SU-DHL-6 (cell line): ENCODE results near the gene CCDC85C.

Experiments used
- H2AFZ ChIP-seq: fragments of 200-600 bp; sonication (generic); 2 replicates; pipeline ENCODE4 v1.6.1; 2014; ENCODE audit warnings: low read depth, mild to moderate bottlenecking, moderate library complexity, mixed read lengths, antibody characterized with exemption, low read length; ENCODE audit not compliant: severe bottlenecking
- H3F3A ChIP-seq: fragments of 200-600 bp; shearing (Covaris generic); 2 replicates; pipeline ENCODE4 v1.6.0; 2016; ENCODE audit warnings: antibody characterized with exemption, mild to moderate bottlenecking; ENCODE audit not compliant: insufficient read depth
- H3K27ac ChIP-seq: fragments of 200-600 bp; sonication (generic); 2 replicates; pipeline ENCODE4 v1.5.1; 2016; ENCODE audit warnings: low read depth, mild to moderate bottlenecking, low read length, moderate library complexity, mixed read lengths
- H3K27me3 ChIP-seq: fragments of 200-600 bp; sonication (generic), shearing (Covaris generic); 2 replicates; pipeline ENCODE4 v1.6.0; 2014; ENCODE audit warnings: mild to moderate bottlenecking, low read length
- H3K36me3 ChIP-seq: fragments of 200-600 bp; sonication (generic); 2 replicates; pipeline ENCODE4 v1.6.1; 2014; ENCODE audit warnings: mild to moderate bottlenecking, low read length, mixed read lengths
- H3K4me2 ChIP-seq: fragments of 300-600, 200-600 bp; shearing (Covaris generic), sonication (generic); 2 replicates; pipeline ENCODE4 v1.6.0; 2014; ENCODE audit warnings: low read length, low read depth, mild to moderate bottlenecking; ENCODE audit not compliant: poor library complexity, severe bottlenecking
- H3K4me3 ChIP-seq: fragments of 200-600 bp; sonication (generic); 2 replicates; pipeline ENCODE4 v1.5.1; 2014; ENCODE audit warnings: antibody characterized with exemption, low read length, mild to moderate bottlenecking, mixed read lengths; ENCODE audit not compliant: insufficient read depth, poor library complexity, severe bottlenecking
- H3K79me2 ChIP-seq: fragments of 200-600 bp; sonication (generic); 2 replicates; pipeline ENCODE4 v1.6.1; 2014; ENCODE audit warnings: mild to moderate bottlenecking, low read length, moderate library complexity; ENCODE audit not compliant: insufficient read depth
- H3K9ac ChIP-seq: fragments of 200-600 bp; sonication (generic); 2 replicates; pipeline ENCODE4 v1.7.0; 2014; ENCODE audit warnings: mild to moderate bottlenecking, low read length
- H3K9me2 ChIP-seq: fragments of 200-600 bp; sonication (generic); replicated peaks from 2 replicates; pipeline ENCODE4 v1.6.1; 2014; ENCODE audit warnings: low read length; ENCODE audit not compliant: insufficient read depth
- H3K9me3 ChIP-seq: fragments of 200-600 bp; sonication (generic); 2 replicates; pipeline ENCODE4 v1.6.1; 2014; ENCODE audit warnings: low read length, mixed read lengths; ENCODE audit not compliant: insufficient read depth
- H4K20me1 ChIP-seq: fragments of 200-600 bp; sonication (generic); 2 replicates; pipeline ENCODE4 v1.6.1; 2014; ENCODE audit warnings: low read depth, mild to moderate bottlenecking, antibody characterized with exemption, low read length, moderate library complexity, mixed read lengths
- EZH2phosphoT487 ChIP-seq: fragments of 200-600 bp; sonication (generic), shearing (Covaris generic); conservative IDR thresholded peaks from 2 replicates; pipeline ENCODE4 v1.6.1; 2018; ENCODE audit warnings: mild to moderate bottlenecking, antibody characterized with exemption, low read length, moderate library complexity, mixed read lengths
- TF ChIP-seq, protein P1 (sequence below): fragments of 200-600 bp; sonication (generic); IDR thresholded peaks from one replicate; pipeline ENCODE4 v1.5.1; 2017; ENCODE audit warnings: antibody characterized with exemption, mild to moderate bottlenecking, low read length, moderate library complexity; ENCODE audit not compliant: insufficient read depth, poor library complexity, severe bottlenecking

The CCDC85C gene

DNA sequence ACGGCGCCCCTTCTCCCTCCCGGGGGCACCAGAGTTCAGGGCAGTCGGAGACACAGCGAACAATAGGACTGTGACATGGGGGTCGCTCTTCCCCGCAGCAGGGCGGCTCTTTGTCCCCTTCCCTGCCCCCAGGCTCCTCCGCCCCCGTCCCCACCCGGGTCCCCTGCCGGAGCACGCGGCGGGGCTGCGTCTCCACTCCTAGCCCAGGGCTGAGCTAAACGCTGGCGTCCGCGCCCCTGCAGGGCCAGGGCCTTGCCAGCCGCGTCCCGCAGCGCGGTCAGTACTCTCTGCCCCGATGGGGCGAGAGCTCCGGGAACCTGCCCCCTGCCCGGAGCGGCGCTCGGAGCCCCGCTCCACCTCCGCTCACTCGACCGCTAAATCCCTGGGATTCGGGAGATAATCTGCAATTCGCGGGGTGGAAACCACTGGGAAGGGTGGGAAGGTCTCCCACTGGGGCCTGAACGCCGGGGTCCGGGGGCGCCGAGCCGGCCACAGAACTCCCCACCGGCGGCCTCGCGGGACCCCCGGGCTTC lies 825 bp upstream of the CCDC85C start:
- H3K4me3 ChIP-seq: peak overlapping the region; percentile 59
- H3K27me3 ChIP-seq: no peaks in the 10 kb centered on the region
- H3K9ac ChIP-seq: peak overlapping the region; percentile 59
- H3F3A ChIP-seq: no peaks in the 10 kb centered on the region
- no peaks in the 10 kb centered on the region for H3K9me3 ChIP-seq
- peak overlapping the region; percentile 70 for H3K4me2 ChIP-seq
- no peak overlapping the region for H3K27ac ChIP-seq
- H3K36me3 ChIP-seq: no peaks in the 10 kb centered on the region
- TF ChIP-seq EZH2phosphoT487: no peak
- TF ChIP-seq, protein P1, sequence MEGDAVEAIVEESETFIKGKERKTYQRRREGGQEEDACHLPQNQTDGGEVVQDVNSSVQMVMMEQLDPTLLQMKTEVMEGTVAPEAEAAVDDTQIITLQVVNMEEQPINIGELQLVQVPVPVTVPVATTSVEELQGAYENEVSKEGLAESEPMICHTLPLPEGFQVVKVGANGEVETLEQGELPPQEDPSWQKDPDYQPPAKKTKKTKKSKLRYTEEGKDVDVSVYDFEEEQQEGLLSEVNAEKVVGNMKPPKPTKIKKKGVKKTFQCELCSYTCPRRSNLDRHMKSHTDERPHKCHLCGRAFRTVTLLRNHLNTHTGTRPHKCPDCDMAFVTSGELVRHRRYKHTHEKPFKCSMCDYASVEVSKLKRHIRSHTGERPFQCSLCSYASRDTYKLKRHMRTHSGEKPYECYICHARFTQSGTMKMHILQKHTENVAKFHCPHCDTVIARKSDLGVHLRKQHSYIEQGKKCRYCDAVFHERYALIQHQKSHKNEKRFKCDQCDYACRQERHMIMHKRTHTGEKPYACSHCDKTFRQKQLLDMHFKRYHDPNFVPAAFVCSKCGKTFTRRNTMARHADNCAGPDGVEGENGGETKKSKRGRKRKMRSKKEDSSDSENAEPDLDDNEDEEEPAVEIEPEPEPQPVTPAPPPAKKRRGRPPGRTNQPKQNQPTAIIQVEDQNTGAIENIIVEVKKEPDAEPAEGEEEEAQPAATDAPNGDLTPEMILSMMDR: no peak
- no peaks in the 10 kb centered on the region for H3K9me2 ChIP-seq
- no peaks in the 10 kb centered on the region for H4K20me1 ChIP-seq
- H3K79me2 ChIP-seq: no peaks in the 10 kb centered on the region
- H2AFZ ChIP-seq: peak overlapping the region; percentile 86

- Histone ChIP-seq H3K9ac (peak overlapping the region; percentile 59), H3F3A (no peaks in the 10 kb centered on the region), H3K79me2 (no peaks in the 10 kb centered on the region), H3K27ac (no peak overlapping the region), H3K36me3 (no peaks in the 10 kb centered on the region), H3K9me3 (no peaks in the 10 kb centered on the region), H3K9me2 (no peaks in the 10 kb centered on the region), H3K27me3 (no peaks in the 10 kb centered on the region), H4K20me1 (no peaks in the 10 kb centered on the region), H2AFZ (peak overlapping the region; percentile 86), H3K4me2 (peak overlapping the region; percentile 70), H3K4me3 (peak overlapping the region; percentile 59)
- no peak for TF ChIP-seq EZH2phosphoT487
- TF ChIP-seq, protein P1: no peak
Observed at GRCh38 chr14:99604278-99604765, 315 bp upstream of the CCDC85C start.

DNA sequence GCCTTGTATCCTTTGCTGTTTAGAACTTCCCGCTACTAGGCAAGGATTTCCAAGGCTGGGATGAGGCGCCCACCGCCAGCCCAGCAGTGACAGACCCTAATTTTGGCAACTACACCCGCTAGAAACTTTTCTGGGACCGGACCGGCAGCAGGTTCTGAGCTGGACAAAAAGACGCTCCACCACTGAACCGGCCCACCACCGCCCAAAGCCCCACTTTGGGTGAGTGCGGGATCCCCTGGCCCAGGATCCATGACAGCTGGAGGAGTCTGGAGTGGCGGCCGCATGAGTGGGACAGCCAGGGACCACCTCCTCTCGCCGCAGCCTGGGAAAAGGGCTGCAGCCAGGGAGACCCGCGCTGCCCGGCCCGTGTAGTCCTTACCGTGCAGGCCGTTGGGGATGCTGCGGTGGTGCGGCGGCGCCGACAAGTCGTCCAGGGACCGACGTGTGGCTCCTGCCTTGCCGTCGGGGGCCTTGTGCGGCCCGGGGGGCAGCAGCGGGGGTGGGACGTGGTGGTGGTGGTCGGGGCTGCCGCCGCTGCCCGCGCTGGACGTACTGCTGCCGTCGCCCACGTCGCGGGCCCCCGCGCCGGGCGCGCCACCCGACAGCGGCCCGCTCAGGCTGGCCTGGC lies 1.1 kb downstream of the CCDC85C start:
- H3K9me2 ChIP-seq: no peaks in the 10 kb centered on the region
- no peak overlapping the region for H3K4me3 ChIP-seq
- no peaks in the 10 kb centered on the region for H3K36me3 ChIP-seq
- H3K9ac ChIP-seq: no peak overlapping the region
- H3K27ac ChIP-seq: no peak overlapping the region
- H3F3A ChIP-seq: no peaks in the 10 kb centered on the region
- no peak overlapping the region for H3K4me2 ChIP-seq
- TF ChIP-seq EZH2phosphoT487: no peak
- TF ChIP-seq, protein P1: no peak
- H2AFZ ChIP-seq: no peak overlapping the region
- no peaks in the 10 kb centered on the region for H3K27me3 ChIP-seq
- H3K9me3 ChIP-seq: no peaks in the 10 kb centered on the region
- H3K79me2 ChIP-seq: no peaks in the 10 kb centered on the region
- no peaks in the 10 kb centered on the region for H4K20me1 ChIP-seq
